Measurements from ENCODE around the gene KISS1.
"Not testable (repeated sequence)": the region's sequence is repeated elsewhere in the genome, so short reads cannot be mapped to it uniquely, and the experiment has no call there.

Gene KISS1, protein sequence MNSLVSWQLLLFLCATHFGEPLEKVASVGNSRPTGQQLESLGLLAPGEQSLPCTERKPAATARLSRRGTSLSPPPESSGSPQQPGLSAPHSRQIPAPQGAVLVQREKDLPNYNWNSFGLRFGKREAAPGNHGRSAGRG

DNA sequence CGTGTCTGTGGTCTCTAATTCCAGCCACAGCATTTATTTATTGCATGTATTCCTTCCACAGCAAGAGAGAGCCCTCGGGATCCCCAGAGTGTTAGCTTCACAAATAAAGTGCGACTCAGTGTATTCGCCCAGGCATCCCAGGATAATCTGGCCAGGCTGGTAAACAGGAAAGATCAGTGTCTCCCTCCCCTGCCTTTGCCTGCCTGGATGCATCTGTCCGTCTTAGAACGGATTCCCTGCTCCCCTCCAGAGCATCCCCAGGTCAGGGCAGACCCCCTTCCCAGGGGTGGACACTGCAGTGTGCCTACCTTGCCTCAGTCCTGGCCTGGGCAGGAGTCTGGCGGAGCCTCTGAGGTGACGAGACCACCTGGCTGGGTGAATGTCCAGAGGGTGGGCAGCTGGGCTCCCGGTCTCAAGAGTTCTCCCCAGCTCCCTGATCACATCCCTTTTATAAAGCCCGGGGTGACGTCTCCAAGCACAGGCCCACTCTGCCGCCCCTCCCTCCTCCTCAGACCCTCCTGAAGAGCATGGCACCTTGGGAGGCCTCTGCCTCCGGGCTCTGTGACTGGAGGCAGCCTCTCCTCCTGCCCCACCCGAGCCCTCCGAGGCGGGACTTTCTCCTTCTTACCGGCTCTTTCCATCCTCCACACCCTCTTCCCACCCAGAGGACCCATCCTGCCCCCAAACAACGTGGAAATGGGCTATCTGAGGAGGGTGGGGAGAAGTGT, at the start of gene KISS1:
Gene KISS1 (minus strand): TSS at position 424 of the 728 bp plus-strand sequence. CDS start 3,615 bp downstream, outside the sequence.
- no peak for DNase-seq

DNA sequence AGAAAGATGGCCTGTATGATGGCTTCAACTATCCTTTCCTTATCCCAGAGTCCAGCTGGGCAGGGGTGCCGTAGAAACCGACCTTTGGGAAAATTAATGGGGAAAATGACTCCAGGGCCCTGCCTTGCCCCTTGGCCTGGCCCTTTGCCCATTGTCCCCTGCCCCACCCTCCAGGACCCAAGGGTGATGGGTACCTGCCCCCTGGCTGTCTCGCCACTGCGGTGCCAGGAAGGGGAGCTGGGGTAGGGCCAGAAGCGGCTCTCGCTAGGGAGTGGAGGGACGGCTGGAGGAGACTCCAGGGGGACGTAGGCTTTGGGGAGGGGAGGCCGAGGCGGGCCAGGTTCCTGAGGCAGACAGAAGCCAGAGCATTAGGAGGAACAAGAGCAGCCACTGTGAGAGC, 46.6 kb upstream of the KISS1 start:
- DNase-seq, result no peak

DNA sequence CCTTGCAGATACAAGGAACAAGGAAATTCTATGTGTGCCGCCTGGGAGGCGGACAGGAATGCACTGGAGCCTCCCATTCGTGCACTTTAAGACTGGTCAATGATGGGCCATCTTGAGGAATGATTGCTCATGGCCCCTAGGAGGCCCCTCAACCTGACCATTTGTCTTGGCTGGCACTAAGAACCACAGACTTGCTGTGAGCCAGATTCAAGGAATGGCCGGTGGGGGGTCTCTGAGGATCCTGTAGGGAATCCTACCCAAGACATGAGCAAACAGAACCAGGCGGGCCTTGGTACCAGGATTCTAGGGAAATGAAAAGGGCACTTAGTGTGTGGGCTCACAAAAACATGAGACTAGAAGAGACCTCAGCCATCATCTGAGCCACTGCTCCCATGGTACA, 45.6 kb upstream of the KISS1 start:
- no peak for DNase-seq

DNA sequence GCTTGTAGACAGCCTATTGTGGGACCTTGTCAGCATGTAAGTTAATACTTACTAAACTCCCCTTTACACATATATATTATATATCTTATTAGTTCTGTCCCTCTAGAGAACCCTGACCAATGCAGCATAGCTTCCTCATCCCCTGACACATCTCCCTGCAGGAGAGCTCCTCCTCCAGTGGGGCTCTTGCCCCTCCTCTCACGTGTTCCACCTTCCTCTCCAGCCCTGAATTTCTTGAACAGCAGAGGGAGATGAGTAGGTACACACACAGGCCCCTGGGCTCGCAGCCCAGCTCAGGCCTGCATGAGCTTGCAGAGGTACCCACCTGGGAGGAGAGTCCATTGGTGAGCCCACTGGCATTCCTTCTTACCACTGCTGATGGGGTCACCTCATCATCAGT, 44.8 kb upstream of the KISS1 start:
- no peak for DNase-seq

DNA sequence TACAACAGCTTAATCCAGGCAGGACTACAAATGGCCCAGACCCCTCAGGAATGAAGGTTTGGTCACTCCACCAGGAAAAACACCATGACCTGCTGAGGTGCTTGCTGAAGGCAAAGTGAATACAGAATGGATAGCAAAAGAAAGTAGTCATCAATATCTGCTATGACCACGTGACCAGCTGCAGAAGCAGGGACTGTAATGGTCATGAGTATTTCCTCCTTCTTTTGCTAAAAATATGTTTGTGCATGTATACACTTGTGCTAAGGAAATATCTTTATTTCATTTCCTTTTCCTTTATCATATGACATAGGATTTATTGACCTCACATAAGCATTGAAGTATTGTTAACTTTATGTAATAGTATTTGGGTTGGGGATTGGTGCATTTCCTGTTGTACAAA, 43.9 kb upstream of the KISS1 start:
- no peak for DNase-seq

DNA sequence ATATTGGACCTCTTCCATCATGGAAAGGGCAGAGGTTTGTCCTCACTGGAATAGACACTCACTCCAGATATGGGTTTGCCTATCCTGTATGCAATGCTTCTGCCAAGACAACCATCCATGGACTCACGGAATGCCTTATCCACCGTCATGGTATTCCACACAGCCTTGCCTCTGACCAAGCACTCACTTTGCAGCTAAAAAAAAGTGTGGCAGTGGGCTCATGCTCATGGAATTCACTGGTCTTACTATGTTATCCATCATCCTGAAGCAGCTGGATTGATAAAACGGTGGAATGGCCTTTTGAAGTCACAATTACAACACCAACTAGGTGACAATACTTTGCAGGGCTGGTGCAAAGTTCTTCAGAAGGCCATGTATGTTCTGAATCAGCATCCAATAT, 43.1 kb upstream of the KISS1 start:
- DNase-seq, result not testable (repeated sequence)

DNA sequence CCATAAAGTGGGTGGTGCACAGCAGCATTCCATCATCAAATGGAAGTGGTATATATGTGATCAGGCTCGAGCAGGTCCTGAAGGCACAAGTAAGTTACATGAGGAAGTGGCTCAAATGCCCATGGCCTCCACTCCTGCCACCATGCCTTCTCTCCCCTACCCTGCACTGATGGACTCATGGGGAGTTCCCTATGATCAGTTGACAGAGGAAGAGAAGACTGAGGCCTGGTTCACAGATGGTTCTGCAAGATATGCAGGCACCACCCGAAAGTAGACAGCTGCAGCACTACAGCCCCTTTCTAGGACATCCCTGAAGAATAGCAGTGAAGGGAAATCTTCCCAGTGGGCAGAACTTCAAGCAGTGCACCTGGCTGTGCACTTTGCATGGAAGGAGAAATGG, 42.2 kb upstream of the KISS1 start:
- DNase-seq, result not testable (repeated sequence)

DNA sequence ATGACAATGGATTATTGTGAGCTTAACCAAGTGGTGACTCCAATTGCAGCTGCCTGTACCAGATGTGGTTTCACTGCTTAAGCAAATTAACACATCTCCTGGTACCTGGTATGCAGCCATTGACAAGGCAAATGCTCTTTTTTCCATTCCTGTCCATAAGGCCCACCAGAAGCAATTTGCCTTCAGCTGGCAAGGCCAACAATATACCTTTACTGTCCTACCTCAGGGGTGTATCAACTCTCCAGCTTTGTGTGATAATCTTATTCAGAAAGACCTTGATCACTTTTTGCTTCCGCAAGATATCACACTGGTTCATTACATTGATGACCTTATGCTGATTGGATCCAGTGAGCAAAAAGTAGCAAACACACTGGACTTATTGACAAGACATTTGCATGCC, 41.2 kb upstream of the KISS1 start:
- not testable (repeated sequence) for DNase-seq

DNA sequence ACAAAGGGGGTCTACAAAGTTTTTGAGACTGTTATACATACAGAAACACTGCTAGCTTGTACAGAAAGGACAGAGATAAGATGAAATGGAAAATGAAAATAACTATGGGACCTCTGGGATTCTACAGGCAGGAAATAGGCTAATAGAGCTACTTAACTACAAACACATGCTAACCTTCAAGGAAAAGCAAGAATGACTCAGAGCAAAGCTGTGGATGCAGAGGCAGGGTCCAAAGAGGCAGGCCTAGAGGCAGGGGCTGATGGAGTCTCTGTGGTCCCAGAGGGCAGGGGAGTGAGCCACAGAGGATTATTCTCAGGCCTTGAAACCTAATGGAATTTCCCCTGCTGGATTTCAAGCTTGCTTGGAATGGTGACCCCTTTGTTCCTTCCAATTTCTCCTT, 36.2 kb upstream of the KISS1 start:
- no peak for DNase-seq

DNA sequence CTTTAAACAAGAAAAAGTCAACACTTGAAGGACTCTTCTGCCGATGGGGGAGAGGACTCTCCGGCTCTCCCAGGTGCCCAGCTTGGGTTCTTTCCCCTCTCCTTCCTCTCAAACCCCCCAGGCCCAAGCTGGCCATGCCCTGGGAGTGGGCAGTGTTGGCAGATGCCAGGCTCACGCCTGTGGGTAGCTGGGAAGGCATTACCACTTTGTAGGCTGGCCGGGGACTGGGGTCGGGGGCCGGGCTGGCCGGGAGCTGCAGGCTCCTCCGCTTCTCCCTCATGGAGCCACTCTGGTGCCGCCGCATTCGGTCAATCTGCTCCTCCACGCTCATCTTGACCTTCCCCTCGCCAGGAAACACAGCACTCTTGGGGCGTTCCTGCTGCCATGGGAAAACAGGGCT, 33.9 kb upstream of the KISS1 start:
- no peak for DNase-seq

DNA sequence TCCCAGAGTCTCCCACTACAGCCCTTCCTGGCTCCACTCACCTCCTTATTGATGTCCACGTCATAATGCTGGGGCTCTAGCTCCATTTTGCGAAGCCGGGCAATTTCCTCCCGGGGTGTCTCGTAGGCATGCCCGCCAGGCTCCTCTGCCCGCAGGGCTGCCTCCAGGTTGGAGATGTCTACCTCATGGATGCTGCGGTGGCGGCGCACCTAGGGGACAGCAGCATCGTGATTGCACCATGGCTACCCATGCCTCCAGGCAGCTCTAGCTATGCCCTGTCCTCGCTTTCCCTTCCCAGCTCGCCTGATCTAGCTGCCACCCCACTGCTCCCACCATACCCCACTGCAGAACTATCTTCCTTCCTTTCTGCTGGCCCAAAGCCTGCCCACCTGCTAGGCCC, 32.6 kb upstream of the KISS1 start:
- DNase-seq, result no peak

DNA sequence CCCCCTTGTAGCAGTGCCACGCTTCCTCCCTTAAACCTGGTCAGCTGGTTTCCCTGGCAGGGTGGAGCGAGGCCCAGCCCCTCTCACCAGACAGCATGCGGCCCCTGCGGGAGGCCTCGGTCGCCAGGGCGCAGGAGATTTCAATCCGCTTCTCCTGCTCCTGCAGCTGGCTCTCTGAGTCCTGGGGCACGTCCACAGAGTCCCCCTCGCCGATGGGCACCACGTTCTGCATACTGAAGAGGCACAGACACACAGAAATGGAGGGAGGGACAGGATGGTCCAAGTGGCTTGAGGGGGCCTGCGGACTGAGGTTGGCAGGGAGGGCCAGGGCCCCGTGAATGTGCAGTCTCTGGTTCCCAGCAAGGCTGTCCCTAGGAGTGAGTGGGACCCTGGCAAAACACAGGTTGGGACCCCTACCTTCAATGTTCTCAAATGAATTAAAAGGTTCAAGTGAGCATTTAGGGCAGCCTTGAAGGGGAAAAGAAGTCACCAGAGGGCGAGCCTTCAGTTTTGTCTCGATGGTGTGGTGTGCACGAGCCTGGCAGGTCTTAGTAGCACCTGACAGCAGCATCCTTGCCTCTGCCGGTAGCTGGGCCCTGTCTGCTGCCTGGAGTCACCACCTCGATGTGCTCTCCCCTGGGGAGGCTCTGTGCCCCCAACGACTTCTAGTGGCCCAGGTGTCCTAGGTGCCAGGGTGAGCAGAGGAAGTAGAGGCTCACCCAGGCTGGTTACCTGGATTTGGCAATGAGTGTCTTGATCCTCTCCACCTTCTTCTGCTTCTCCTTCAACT, 31.9 kb upstream of the KISS1 start:
- no peak for DNase-seq

DNA sequence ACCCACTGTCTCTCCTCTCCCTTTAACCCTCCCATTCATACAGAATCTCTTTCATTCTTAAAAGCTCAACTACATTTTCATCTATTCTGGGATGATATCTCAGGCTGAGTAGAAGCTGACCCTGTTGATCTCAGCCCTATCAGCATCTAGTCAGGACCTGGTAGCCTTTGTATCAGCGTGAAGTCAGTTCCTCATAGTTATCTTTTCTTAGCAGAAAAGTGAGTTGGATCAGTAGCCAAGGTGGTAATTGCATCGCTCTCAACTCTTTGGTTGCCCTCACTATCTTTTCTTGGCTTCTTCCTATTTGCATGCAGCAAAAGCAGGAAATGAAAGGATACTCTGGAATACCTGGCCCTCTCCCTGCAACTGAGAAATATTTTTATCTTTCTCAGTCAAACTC, 31.1 kb upstream of the KISS1 start:
- no peak for DNase-seq

DNA sequence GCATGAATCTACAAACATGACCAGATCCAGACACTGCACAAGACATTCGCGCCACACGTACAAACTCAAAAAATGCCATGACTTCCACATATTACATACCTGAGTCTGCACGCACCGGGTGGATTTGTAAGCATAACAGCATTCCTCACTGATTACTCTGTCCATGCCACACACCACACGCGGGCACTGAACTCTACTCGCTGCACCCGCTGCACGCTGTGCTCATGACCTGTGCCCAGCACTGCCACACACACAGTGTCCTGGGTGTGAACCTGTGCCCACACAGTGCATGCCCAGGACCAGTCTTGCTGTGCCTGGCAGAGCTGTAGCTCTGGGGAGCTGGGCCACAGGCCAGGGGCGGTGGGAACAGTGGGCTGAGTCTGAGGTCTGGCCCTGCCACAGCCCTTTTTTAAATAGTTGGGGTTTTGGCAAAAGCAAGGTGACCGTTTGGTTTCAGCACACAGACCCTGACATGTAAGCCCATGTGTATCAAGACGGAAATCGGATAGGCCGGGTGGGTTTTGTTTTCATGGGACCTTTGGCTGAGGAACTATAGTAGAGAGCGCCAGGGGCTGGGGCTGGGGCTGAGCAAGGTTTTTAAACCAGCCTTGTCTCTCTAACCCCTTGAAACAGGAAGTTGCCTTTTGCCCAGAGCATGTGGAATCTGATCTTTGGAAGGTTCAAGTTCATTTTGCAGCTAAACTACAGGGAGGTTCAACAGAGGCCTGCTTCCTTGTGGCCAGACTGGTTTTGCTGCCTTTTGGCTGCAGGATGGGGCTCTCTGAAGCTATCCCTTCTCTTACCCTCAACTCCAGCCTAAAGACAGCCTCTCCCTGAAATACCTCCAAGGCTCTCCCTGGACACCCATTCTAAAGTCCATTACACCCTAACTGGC, 29.8 kb upstream of the KISS1 start:
- no peak for DNase-seq

DNA sequence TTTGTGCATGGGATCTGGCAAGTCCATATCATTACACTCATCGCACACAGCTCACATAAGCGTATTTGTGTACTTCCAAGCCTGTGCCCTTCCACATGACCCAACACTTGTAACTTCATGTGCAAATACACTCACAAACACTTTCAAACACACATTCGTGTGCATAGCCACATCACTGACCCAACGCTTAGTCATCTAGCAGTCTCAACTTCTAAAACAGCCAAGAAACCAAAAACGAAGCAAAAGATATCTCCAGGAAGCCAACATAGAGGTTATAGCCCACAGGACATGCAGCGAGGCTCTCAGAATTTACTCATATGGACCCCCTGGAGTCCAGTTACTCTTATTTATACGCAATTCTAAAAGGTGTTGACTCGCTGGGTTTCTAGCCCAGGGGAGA, 28.4 kb upstream of the KISS1 start:
- DNase-seq, result no peak

DNA sequence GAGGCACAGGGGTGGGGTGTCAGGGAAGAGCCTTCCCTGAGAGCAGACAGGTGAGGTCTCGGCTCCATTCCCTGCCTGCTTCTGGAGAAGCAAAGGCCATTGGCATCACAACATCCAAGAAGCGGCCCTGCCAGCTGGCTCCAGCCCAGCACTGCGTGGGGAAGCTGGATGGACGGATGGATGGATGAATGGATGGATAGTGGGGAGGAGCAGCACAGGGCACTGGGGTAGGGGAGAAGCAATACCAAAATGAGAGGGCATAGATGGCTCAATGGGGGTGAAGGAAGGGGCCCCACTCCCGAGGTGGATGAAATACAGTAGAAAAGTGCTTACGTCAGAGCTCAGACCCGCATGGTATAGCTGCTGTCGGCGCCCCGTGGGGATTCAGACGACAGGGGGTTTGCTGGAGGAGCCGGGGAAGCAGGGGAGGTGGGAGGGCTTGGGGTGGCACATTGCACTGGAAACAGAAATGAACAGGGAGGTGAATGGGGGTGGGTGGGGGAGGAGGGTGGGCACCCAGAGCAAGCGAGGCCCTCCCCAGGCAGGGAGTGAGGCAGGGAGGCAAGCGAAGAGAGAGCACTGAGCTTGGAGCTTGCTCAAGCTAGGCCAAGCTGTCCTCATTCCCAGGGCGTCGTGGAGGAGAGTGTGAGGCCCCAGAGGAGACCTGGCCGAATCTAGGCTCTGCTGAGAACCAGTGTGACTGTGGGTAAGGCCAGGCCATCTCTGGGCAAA, 27.0 kb upstream of the KISS1 start:
- no peak for DNase-seq

DNA sequence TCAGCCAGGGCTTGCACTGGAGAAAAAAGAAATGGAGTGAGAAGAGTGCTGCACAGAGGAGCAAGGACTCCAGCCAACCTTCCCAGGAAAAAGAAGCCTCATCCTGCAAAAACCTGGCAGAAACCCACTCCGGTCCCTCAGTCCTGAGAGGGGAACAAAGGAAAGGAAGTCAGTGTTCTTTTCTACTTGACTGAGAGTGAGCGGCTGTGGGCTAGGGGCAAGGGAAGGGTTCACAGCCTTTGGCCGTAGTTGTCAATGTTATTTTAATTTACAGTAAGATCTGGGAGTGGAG, 26.4 kb upstream of the KISS1 start:
- no peak for DNase-seq

DNA sequence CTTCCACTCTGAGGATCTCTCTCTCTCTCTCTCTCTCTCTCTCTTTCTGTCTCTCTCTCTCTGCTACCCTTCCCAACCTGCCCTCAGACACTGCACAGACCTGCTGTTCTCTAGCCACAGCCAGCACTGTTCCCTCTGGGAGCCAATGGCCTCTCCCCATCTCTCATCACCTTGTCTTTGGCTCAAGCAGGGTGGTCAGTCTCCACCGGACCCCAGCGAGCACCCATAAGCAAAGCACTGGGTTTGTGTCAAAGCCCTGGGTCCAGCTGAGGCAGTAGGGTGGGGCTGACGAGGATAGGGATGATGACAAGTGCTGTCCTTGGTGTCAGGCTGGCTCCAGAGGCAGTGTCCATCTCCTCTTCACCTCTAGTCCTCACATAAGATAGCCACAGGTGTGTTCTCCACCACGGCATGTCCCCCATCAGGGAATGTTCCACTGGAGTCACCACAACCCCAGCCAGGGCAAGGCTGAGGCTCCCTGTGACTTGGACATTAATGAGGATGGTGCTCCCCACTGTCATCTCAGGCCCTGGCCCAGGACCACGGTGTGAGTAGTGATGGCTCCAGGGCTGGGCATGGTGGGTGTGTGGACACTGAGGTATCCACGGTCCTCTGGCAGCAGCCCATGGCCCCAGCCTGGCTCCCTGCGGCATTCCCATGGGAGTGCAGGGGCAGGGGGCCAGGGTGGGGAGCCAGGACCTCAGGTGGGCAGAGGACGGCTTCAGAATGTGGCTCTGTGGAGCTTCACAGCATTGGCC, 25.9 kb upstream of the KISS1 start:
- no peak for DNase-seq

DNA sequence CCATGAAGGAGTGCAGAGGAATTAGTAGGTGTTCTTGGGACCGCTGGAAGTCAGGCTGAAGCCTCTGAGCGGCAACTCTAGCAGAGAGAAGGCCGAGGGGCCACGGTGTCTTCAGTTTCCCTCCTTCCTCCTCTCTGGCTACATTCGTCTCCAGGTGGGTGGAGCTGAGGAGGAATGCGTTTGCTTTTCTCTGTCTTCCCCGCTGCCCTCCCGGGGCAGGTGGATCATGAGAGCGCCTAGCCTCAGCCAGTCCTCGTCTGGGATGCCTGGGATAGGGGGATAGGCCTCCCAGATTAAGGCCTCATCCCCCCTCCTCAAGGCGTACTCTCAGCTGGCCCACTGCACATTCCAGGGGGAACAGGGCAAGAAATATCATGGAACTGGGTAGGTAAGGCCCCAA, 25.0 kb upstream of the KISS1 start:
- no peak for DNase-seq

DNA sequence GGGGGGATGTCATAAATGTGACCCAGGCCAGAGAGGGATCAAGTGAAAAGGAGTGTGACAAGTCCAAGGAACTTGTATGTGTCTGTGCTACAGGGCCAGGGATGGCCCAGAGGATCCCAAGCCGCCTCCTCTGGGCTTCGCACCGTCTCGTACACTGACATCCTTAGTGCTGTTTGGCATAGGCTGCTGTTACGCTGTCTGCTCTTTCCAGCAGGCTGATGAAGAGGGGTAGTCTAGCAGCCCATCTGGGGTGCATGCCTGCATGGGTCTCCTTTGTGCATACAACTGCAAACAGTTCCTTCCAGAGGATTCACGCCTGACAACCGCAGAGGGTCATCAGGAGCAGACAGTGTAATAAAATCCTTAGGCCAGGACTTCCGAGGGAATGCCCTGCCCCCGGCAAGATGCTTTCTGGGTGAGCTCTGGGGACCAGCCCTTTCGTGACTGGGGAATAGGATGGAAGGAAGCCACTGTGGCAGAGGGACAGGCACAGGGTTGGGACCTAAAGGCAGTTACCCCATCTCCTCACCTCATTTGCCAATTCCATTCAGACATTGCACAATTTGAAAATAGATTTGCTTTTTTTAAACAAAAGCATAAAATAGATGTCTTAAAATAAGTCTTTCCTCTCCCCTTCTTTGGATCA, 23.8 kb upstream of the KISS1 start:
- DNase-seq, result no peak

DNA sequence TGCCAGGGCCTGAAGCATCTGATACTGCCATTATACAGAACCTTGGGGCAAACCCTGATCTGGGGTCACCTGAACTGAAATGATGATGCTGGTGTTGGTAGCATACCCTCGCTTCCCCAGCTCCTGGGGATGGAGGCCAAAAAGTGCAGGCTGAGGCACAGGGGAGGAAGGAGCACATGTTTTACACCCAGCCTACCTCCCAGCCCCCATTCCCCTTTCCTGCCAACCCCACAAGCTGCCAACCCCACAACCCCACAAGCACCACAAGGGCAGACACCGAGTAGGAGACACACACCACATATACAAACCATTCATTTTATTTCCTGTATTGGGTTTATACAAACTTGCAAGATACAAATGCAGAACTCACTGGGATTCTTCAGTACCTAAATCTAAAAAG, 22.3 kb upstream of the KISS1 start:
- no peak for DNase-seq

DNA sequence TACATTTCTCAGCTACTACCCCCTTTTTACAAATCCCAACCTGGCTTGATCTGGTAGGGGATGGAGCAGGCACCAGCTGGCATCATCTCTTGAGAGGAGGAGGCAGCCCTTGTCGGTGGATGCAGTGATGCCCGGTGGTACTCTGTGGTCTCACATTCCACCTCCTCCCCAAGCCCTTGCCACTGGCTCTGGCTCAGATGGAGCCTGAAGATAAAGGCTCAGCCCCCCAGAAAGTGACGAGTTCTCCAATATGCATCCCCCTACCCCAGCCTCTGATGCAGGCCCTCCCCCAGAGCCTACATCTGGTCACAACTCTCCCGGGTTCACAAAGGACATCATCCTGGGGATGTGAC, 21.3 kb upstream of the KISS1 start:
- DNase-seq, result no peak
